ENCODE measurements around the gene CAPN12.

CAPN12 gene

DNA sequence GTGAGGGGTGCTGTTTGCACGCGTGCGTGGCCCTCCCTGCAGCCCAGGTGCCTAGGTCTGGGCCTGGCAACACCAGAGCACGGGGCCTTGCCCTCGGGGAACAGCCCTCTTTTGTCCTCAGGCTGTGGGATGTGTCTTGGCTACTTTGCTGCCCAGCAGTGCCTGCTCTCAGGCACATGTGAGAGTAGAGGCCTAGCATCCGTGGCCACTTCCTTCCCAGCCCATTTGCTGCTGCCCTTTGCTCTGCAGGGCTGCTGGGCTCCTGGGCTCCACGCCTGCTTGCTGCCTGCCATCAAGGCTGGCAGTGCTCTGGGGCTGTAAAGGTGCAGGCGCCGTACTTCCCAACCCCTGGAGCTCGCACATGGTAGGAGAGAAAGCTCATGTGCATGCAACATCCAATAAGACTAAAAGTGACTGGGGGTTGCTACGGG, 46.6 kb downstream of the CAPN12 start:
- Histone ChIP-seq H3K9ac (ENCODE audit: low read depth in 1 of 2, low read length in 2 of 2) (peak overlapping the region; percentile 53 to 60), H3K27ac (ENCODE audit: low read depth, low read length) (peak overlapping the region; percentile 55), H3K27me3 (ENCODE audit: control insufficient read depth in 1 of 2, insufficient read depth in 2 of 2, low read length in 2 of 2) (no peaks in the 10 kb centered on the region), H3K4me3 (ENCODE audit: low read depth in 1 of 2, low read length in 2 of 2) (no peak overlapping the region), H3K36me3 (ENCODE audit: control insufficient read depth in 1 of 2, insufficient read depth in 2 of 2, low read length in 2 of 2) (peaks cover 21 to 45% of the 10 kb centered on the region in 2 donors), H3K4me1 (ENCODE audit: control insufficient read depth in 1 of 2, insufficient read depth in 2 of 2, low read length in 2 of 2) (peaks cover 97% of the 10 kb centered on the region in 2 donors), H3K9me3 (ENCODE audit: control insufficient read depth in 1 of 2, low read length in 2 of 2) (no peaks in the 10 kb centered on the region)

DNA sequence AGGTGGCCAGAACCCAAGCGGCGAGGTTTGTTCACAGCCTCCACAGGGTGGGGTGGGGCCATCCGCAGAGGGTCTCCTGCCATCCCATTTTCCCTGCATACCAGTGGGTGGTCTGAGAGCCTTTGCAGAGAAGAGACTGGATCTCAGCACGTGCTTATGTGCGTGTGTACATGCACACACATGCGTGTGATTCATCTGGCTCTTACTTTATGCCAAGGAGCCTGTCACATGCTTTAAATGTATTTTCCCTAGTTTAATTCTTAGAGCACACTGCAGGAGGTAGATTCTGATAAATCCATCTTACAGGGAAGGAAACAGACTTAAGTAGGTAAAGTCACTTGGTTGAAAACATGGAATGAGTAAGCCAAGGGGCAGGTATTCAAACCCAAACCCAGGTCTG, 47.1 kb downstream of the CAPN12 start:
- Histone ChIP-seq H3K9ac (ENCODE audit: low read depth in 1 of 2, low read length in 2 of 2) (peak overlapping the region; percentile 53 to 60), H3K4me3 (ENCODE audit: low read depth in 1 of 2, low read length in 2 of 2) (no peak overlapping the region), H3K9me3 (ENCODE audit: control insufficient read depth in 1 of 2, low read length in 2 of 2) (no peaks in the 10 kb centered on the region), H3K27ac (ENCODE audit: low read depth, low read length) (peak overlapping the region; percentile 55), H3K4me1 (ENCODE audit: control insufficient read depth in 1 of 2, insufficient read depth in 2 of 2, low read length in 2 of 2) (peaks cover 97% of the 10 kb centered on the region in 2 donors), H3K27me3 (ENCODE audit: control insufficient read depth in 1 of 2, insufficient read depth in 2 of 2, low read length in 2 of 2) (no peaks in the 10 kb centered on the region), H3K36me3 (ENCODE audit: control insufficient read depth in 1 of 2, insufficient read depth in 2 of 2, low read length in 2 of 2) (peaks cover 16 to 42% of the 10 kb centered on the region in 2 donors)

DNA sequence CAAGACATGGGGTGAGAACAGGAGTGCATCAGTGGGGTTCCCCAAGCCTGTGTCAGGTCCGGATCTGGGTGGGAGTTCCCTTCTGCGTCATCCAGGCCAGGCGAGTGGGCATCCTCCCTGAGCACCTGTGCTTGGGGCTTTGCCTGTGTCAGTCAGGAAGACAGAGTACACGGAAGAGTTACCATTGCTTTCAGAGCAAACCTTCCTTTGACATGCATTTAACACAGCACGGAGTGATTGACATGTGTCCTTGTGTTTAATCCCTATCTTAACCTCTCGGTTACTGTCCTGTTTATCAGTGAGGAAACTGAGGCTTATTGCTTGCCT, 47.6 kb downstream of the CAPN12 start:
- H3K9me3 ChIP-seq (ENCODE audit: control insufficient read depth in 1 of 2, low read length in 2 of 2) = no peaks in the 10 kb centered on the region
- no peak overlapping the region for H3K4me3 ChIP-seq (ENCODE audit: low read depth in 1 of 2, low read length in 2 of 2)
- peak overlapping the region; percentile 20 to 53 for H3K9ac ChIP-seq (ENCODE audit: low read depth in 1 of 2, low read length in 2 of 2)
- H3K4me1 ChIP-seq (ENCODE audit: control insufficient read depth in 1 of 2, insufficient read depth in 2 of 2, low read length in 2 of 2) = peaks cover 97% of the 10 kb centered on the region in 2 donors
- H3K27me3 ChIP-seq (ENCODE audit: control insufficient read depth in 1 of 2, insufficient read depth in 2 of 2, low read length in 2 of 2) = no peaks in the 10 kb centered on the region
- peaks cover 14 to 40% of the 10 kb centered on the region in 2 donors for H3K36me3 ChIP-seq (ENCODE audit: control insufficient read depth in 1 of 2, insufficient read depth in 2 of 2, low read length in 2 of 2)
- peak overlapping the region; percentile 55 for H3K27ac ChIP-seq (ENCODE audit: low read depth, low read length)

DNA sequence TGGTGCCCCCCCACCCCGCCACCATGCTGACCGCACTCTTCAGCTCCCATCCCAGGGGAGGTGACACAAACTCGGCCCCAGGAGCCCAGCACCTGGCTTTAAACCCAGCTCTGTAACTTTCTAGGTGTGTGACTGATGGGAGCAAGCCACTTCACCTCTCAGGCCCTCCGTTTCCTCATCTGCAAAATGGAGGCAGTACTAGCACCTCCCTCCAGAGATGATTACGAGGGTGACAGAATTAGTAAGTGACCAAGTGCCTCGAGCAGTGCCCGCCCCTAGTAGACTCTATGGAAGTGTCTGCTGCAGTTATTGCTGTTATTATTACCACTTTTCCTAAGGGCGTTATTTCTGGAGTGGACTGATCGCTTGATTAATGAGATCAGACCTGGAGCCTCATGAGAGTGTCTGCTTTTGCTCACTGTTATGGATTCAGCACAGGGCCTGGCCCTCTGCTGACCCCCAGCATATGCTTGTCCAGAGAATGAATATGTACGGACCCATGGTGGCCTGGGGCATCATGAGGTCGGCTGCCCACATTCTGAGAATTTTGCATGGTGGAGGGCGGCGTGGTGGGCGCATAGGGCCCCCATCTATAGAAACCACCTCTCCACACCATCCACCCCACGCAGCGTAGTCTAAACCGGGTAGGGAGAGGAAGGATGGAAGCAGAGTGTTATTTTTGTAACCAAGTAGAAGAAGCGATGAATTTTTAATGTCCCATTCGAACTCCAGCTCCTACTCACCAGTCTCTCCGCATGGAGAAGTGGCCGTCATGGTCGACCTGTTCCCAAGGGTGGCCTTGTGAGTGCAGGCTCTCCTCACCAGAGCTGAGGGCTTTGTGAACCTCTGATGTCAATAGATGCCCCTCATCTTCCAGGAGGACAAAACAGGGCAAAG, 48.2 kb downstream of the CAPN12 start:
- no peaks in the 10 kb centered on the region for H3K27me3 ChIP-seq (ENCODE audit: control insufficient read depth in 1 of 2, insufficient read depth in 2 of 2, low read length in 2 of 2)
- H3K9ac ChIP-seq (ENCODE audit: low read depth in 1 of 2, low read length in 2 of 2) = peak overlapping the region; percentile 40 to 53
- no peaks in the 10 kb centered on the region for H3K9me3 ChIP-seq (ENCODE audit: control insufficient read depth in 1 of 2, low read length in 2 of 2)
- peaks cover 14 to 36% of the 10 kb centered on the region in 2 donors for H3K36me3 ChIP-seq (ENCODE audit: control insufficient read depth in 1 of 2, insufficient read depth in 2 of 2, low read length in 2 of 2)
- H3K27ac ChIP-seq (ENCODE audit: low read depth, low read length) = peak overlapping the region; percentile 34
- no peak overlapping the region for H3K4me3 ChIP-seq (ENCODE audit: low read depth in 1 of 2, low read length in 2 of 2)
- peaks cover 92 to 94% of the 10 kb centered on the region in 2 donors for H3K4me1 ChIP-seq (ENCODE audit: control insufficient read depth in 1 of 2, insufficient read depth in 2 of 2, low read length in 2 of 2)

DNA sequence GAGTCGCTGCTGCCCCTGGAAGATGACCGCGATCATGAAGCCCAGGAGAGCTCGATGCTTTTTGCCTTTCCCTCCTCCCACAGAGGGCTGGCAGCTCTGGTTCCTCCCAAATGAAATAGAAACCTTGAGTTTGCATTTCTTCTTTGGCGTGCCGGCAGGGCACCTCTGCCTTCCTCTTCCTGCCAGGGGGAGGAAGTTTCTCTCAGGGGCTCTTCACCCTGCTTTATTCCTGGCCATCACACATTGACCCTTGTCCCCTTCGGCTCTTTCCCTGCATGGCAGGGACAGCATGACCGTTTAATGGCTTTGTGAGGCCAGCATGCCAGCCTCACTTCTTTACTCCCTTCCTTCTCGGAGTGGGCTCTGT, 49.0 kb downstream of the CAPN12 start:
- Histone ChIP-seq H3K4me1 (ENCODE audit: control insufficient read depth in 1 of 2, insufficient read depth in 2 of 2, low read length in 2 of 2) (peaks cover 85 to 86% of the 10 kb centered on the region in 2 donors), H3K27ac (ENCODE audit: low read depth, low read length) (peak overlapping the region; percentile 54), H3K9ac (ENCODE audit: low read depth in 1 of 2, low read length in 2 of 2) (peak overlapping the region; percentile 40 to 53), H3K9me3 (ENCODE audit: control insufficient read depth in 1 of 2, low read length in 2 of 2) (no peaks in the 10 kb centered on the region), H3K27me3 (ENCODE audit: control insufficient read depth in 1 of 2, insufficient read depth in 2 of 2, low read length in 2 of 2) (no peaks in the 10 kb centered on the region), H3K4me3 (ENCODE audit: low read depth in 1 of 2, low read length in 2 of 2) (peak overlapping the region; percentile 10 to 26), H3K36me3 (ENCODE audit: control insufficient read depth in 1 of 2, insufficient read depth in 2 of 2, low read length in 2 of 2) (peaks cover 9 to 29% of the 10 kb centered on the region in 2 donors)

DNA sequence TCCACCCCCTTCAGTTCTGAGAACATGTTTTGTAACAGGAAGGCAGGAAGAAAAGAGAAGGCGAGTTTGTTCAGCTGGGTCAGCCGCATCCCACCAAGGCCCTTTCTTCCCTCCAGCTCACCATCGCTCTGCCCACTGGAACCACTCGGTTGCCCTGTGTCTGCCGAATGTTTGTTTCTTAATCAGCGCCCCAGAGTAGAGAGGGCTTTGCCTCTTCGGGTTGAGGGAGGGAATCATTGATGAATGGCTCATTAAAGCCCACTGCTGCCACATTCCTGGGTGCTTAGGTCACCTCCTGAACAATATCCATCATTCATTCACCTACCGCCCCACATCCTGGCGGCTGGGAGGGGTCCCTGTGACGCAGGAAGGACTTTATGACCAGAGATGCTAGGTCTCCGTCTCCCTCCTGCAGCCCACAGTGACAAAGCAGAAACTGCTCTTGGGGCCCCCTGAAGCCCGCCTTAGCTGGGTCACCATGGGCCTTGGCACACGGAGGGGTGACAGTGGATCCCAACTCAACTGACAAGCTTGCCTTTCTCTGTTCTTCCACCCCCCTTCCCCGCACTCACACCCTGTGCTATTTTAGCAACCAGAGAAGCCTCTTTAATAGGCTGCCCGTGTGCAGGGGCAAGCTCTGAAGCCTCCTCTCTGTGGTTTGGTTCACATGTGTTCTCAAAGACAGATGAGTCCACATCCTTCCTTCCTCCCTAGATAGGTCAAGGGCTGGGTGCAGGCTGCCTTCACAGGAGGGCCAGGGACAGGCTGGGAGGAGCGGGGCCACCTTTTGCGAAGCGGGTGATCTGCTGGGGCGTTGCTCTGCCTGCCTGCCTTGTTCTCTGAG, 50.7 kb downstream of the CAPN12 start:
- peak overlapping the region; percentile 11 to 24 for H3K4me3 ChIP-seq (ENCODE audit: low read depth in 1 of 2, low read length in 2 of 2)
- peaks cover 9 to 27% of the 10 kb centered on the region in 2 donors for H3K36me3 ChIP-seq (ENCODE audit: control insufficient read depth in 1 of 2, insufficient read depth in 2 of 2, low read length in 2 of 2)
- H3K4me1 ChIP-seq (ENCODE audit: control insufficient read depth in 1 of 2, insufficient read depth in 2 of 2, low read length in 2 of 2) = peaks cover 72 to 77% of the 10 kb centered on the region in 2 donors
- H3K27me3 ChIP-seq (ENCODE audit: control insufficient read depth in 1 of 2, insufficient read depth in 2 of 2, low read length in 2 of 2) = no peaks in the 10 kb centered on the region
- peak overlapping the region; percentile 52 to 64 for H3K9ac ChIP-seq (ENCODE audit: low read depth in 1 of 2, low read length in 2 of 2)
- H3K27ac ChIP-seq (ENCODE audit: low read depth, low read length) = peak overlapping the region; percentile 79
- no peaks in the 10 kb centered on the region for H3K9me3 ChIP-seq (ENCODE audit: control insufficient read depth in 1 of 2, low read length in 2 of 2)

DNA sequence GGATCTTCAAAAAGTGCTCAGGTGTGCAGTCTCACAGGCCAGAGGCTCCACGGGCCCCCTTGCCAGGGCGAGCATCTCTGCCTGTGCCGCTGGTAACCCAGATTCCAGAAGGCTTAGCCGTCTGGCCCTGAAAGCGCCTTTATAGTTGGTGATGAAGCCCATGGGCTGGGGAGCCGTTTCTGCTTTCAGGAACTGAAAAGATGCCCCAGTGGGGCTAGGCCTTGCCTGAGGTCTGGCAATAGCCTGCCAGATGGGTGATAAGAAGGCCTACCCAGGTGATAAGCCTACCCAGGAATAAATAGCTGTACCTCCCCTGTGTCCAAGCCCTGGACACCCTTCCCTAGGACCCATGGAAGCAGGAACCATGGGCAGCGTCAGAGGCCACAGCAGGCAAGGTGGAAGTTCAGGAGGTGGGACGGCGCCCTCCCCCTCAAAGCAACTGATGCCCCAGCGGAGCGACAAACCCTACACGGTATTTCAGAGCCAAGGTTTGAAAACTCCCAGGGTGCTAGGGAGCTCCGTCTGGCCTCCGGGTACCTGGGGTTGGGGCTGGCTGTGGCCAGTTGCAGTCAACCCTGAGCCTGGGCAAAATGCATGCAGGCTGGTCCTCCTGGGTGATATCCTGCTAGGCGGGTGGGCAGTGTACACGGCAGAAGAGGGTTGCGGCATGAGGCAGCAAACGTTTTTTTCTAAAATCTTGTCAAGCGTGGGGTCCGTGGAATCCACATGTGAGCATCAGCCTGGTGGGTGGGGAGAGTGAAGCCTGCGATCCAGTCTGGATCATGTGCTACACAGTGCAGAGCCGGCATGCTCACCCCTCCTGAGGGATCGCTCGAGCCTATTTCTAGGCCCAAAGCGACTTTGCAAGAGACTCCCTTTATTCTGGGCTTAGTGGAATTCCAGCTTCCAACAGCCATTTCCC, 51.6 kb downstream of the CAPN12 start:
- H3K4me3 ChIP-seq (ENCODE audit: low read depth in 1 of 2, low read length in 2 of 2) = peak overlapping the region in 1 of 2 donors; percentile 11
- peak overlapping the region; percentile 52 to 64 for H3K9ac ChIP-seq (ENCODE audit: low read depth in 1 of 2, low read length in 2 of 2)
- H3K4me1 ChIP-seq (ENCODE audit: control insufficient read depth in 1 of 2, insufficient read depth in 2 of 2, low read length in 2 of 2) = peaks cover 71 to 74% of the 10 kb centered on the region in 2 donors
- H3K36me3 ChIP-seq (ENCODE audit: control insufficient read depth in 1 of 2, insufficient read depth in 2 of 2, low read length in 2 of 2) = peaks cover 9 to 27% of the 10 kb centered on the region in 2 donors
- H3K9me3 ChIP-seq (ENCODE audit: control insufficient read depth in 1 of 2, low read length in 2 of 2) = no peaks in the 10 kb centered on the region
- H3K27me3 ChIP-seq (ENCODE audit: control insufficient read depth in 1 of 2, insufficient read depth in 2 of 2, low read length in 2 of 2) = no peaks in the 10 kb centered on the region
- peak overlapping the region; percentile 79 for H3K27ac ChIP-seq (ENCODE audit: low read depth, low read length)

DNA sequence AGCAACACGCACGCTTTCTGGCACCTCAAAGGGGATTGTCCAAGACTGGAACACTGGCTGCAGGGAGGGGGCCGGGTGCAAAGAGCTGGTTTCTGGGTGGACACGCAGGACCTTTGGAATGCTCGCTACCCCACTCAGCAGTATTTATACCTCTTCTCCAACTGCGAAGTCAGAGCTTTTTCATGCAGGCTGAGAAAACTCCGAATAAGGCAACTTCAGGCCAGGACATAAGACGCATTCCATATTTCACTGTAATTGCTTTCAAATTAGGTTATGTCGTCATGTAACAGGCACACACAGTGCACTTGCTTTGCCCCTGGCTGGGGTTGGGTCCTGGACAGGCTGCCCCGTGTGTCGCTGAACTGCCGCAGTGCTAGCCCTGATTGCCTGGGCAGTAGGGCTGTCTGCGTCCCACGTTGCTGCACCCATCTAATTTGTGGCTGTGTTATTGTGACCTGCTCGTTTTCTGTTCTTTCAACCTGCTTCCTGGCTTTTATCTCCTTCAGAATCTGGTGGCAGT, 52.3 kb downstream of the CAPN12 start:
- Histone ChIP-seq H3K27me3 (ENCODE audit: control insufficient read depth in 1 of 2, insufficient read depth in 2 of 2, low read length in 2 of 2) (no peaks in the 10 kb centered on the region), H3K4me1 (ENCODE audit: control insufficient read depth in 1 of 2, insufficient read depth in 2 of 2, low read length in 2 of 2) (peaks cover 64 to 73% of the 10 kb centered on the region in 2 donors), H3K4me3 (ENCODE audit: low read depth in 1 of 2, low read length in 2 of 2) (no peak overlapping the region), H3K27ac (ENCODE audit: low read depth, low read length) (peak overlapping the region; percentile 79), H3K9me3 (ENCODE audit: control insufficient read depth in 1 of 2, low read length in 2 of 2) (no peaks in the 10 kb centered on the region), H3K36me3 (ENCODE audit: control insufficient read depth in 1 of 2, insufficient read depth in 2 of 2, low read length in 2 of 2) (peaks cover 6 to 21% of the 10 kb centered on the region in 2 donors), H3K9ac (ENCODE audit: low read depth in 1 of 2, low read length in 2 of 2) (peak overlapping the region; percentile 52 to 64)

DNA sequence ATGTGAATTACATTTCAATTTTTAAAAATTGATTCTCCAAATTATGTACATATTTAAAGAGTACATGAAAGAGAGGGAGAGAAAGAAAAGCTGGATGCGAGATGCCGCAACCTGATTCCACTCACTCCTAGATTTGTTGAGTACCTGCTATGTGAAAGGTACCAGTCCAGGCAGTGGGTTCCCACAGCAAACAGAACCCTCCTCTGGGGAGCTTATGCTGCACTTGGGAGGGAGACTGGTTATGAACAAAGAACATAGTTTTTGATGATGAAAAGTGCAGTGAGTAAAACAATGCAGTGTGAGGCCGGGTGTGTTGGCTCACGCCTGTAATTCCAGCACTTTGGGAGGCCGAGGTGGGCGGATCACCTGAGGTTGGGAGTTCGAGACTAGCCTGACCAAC, 53.4 kb downstream of the CAPN12 start:
- no peak overlapping the region for H3K4me3 ChIP-seq (ENCODE audit: low read depth in 1 of 2, low read length in 2 of 2)
- peaks cover 0 to 16% of the 10 kb centered on the region in 2 donors for H3K36me3 ChIP-seq (ENCODE audit: control insufficient read depth in 1 of 2, insufficient read depth in 2 of 2, low read length in 2 of 2)
- H3K9ac ChIP-seq (ENCODE audit: low read depth in 1 of 2, low read length in 2 of 2) = no peak overlapping the region
- no peaks in the 10 kb centered on the region for H3K27me3 ChIP-seq (ENCODE audit: control insufficient read depth in 1 of 2, insufficient read depth in 2 of 2, low read length in 2 of 2)
- H3K4me1 ChIP-seq (ENCODE audit: control insufficient read depth in 1 of 2, insufficient read depth in 2 of 2, low read length in 2 of 2) = peaks cover 62 to 73% of the 10 kb centered on the region in 2 donors
- no peaks in the 10 kb centered on the region for H3K9me3 ChIP-seq (ENCODE audit: control insufficient read depth in 1 of 2, low read length in 2 of 2)
- peak overlapping the region; percentile 33 for H3K27ac ChIP-seq (ENCODE audit: low read depth, low read length)
